Neuronal stem cell (in vitro differentiated cells): Measurements from ENCODE around the gene ZFYVE1.

Experiments used
- DNase-seq: peaks from one replicate; pipeline ENCODE4 v3.0.0-alpha.2; 2013; ENCODE audit warnings: low spot score
- H2AFZ ChIP-seq: one replicate; pipeline ENCODE4 v1.6.1; 2013; ENCODE audit warnings: mild to moderate bottlenecking, low read length, inconsistent platforms
- H2AK5ac ChIP-seq: 2 replicates; pipeline ENCODE4 v1.6.1; 2013; ENCODE audit warnings: low read depth, mild to moderate bottlenecking, inconsistent platforms, low read length, moderate library complexity, mixed read lengths
- H2BK120ac ChIP-seq: 2 replicates; pipeline ENCODE4 v1.6.1; 2013; ENCODE audit warnings: low read depth, mild to moderate bottlenecking, inconsistent platforms, low read length, moderate library complexity, mixed read lengths
- H2BK12ac ChIP-seq: one replicate; pipeline ENCODE4 v1.6.1; 2013; ENCODE audit warnings: low read length, inconsistent platforms
- H2BK15ac ChIP-seq: 2 replicates; pipeline ENCODE4 v1.6.1; 2013; ENCODE audit warnings: mild to moderate bottlenecking, low read length, inconsistent platforms, mixed read lengths
- H2BK5ac ChIP-seq: one replicate; pipeline ENCODE4 v1.6.1; 2013; ENCODE audit warnings: inconsistent platforms, mild to moderate bottlenecking, low read length, moderate library complexity
- H3K14ac ChIP-seq: one replicate; pipeline ENCODE4 v1.6.1; 2013; ENCODE audit warnings: low read length, inconsistent platforms
- H3K18ac ChIP-seq: 2 replicates; pipeline ENCODE4 v1.6.1; 2013; ENCODE audit warnings: low read length, inconsistent platforms
- H3K23ac ChIP-seq: 2 replicates; pipeline ENCODE4 v1.6.1; 2013; ENCODE audit warnings: low read depth, mild to moderate bottlenecking, mixed read lengths, low read length, inconsistent platforms; ENCODE audit not compliant: poor library complexity
- H3K27ac ChIP-seq: replicated peaks from 3 replicates; pipeline ENCODE4 v1.5.1; 2013; ENCODE audit warnings: low read length, inconsistent platforms
- H3K27me3 ChIP-seq, 3 experiments: 2 replicates each; pipeline ENCODE4 v1.6.1; 2013; ENCODE audit warnings: low read length in 3 of 3, mild to moderate bottlenecking in 2 of 3, inconsistent platforms in 1 of 3, low read depth in 1 of 3, mixed read lengths in 1 of 3, moderate library complexity in 1 of 3; ENCODE audit not compliant: control insufficient read depth in 3 of 3, insufficient read depth in 3 of 3
- H3K36me3 ChIP-seq, 2 donors: replicated peaks in 1 of 2; 2 replicates each; pipeline ENCODE4 v1.6.1; 2013; ENCODE audit warnings: low read length in 2 of 2; ENCODE audit not compliant: control insufficient read depth in 2 of 2, insufficient read depth in 2 of 2
- H3K4ac ChIP-seq: 2 replicates; pipeline ENCODE4 v1.6.1; 2013; ENCODE audit warnings: inconsistent platforms, mild to moderate bottlenecking, low read length, moderate library complexity
- H3K4me1 ChIP-seq, 2 donors: 1 replicate in 1 of 2; 2 replicates in 1 of 2; pipeline ENCODE4 v1.6.1; 2013; ENCODE audit warnings: low read length in 2 of 2, low read depth in 1 of 2; ENCODE audit not compliant: control insufficient read depth in 2 of 2, insufficient read depth in 1 of 2
- H3K4me2 ChIP-seq: one replicate; pipeline ENCODE4 v1.6.1; 2013; ENCODE audit warnings: mild to moderate bottlenecking, low read length, inconsistent platforms; ENCODE audit not compliant: insufficient read depth, poor library complexity, severe bottlenecking
- H3K4me3 ChIP-seq, 2 donors: 2 replicates each; pipeline ENCODE4 v1.5.1; 2013; ENCODE audit warnings: low read length in 2 of 2, mild to moderate bottlenecking in 2 of 2, inconsistent platforms in 1 of 2, moderate library complexity in 1 of 2
- H3K79me1 ChIP-seq: one replicate; pipeline ENCODE4 v1.6.1; 2013; ENCODE audit warnings: low read depth, mild to moderate bottlenecking, inconsistent platforms, low read length, moderate library complexity
- H3K9ac ChIP-seq: one replicate; pipeline ENCODE4 v1.6.1; 2013; ENCODE audit warnings: mild to moderate bottlenecking, low read depth, low read length, inconsistent platforms; ENCODE audit not compliant: poor library complexity
- H3K9me3 ChIP-seq, 2 donors: replicated peaks in 1 of 2; 2 replicates each; pipeline versions ENCODE3 to v1.6.1; 2013; ENCODE audit warnings: low read length in 2 of 2, mild to moderate bottlenecking in 2 of 2, inconsistent platforms in 1 of 2, low read depth in 1 of 2, mixed read lengths in 1 of 2, moderate library complexity in 1 of 2; ENCODE audit not compliant: control insufficient read depth in 2 of 2, insufficient read depth in 1 of 2
- H4K8ac ChIP-seq: one replicate; pipeline ENCODE4 v1.6.1; 2013; ENCODE audit warnings: low read depth, mild to moderate bottlenecking, inconsistent platforms, low read length, moderate library complexity
- H4K91ac ChIP-seq: one replicate; pipeline ENCODE4 v1.6.1; 2013; ENCODE audit warnings: low read length, low read depth, mild to moderate bottlenecking, inconsistent platforms; ENCODE audit not compliant: poor library complexity
- WGBS, 2 donors: extraction: QIAGEN DNeasy Blood & Tissue Kit; methylation state at CpG; one replicate each; pipeline ENCODE4 v1.1.7; 2013; ENCODE audit warnings: missing lambda C conversion rate in 2 of 2, mixed read lengths in 1 of 2; ENCODE audit not compliant: insufficient read length in 2 of 2, insufficient replicate concordance in 1 of 2; ENCODE audit errors: extremely low coverage in 2 of 2; 5-methylcytosine and 5-hydroxymethylcytosine counted together

The ZFYVE1 gene

GRCh38 chr14:72970058-72970630, 56.8 kb downstream of the ZFYVE1 start:
- no peaks in the 10 kb centered on the region for H3K27me3 ChIP-seq
- no peak overlapping the region for H3K23ac ChIP-seq

GRCh38 chr14:72968316-72968715, 58.6 kb downstream of the ZFYVE1 start:
- no peak overlapping the region for H3K4me3 ChIP-seq
- H3K4ac ChIP-seq, result no peak overlapping the region
- no peak overlapping the region for H3K18ac ChIP-seq
- H3K9ac ChIP-seq, result no peak overlapping the region
- H2BK15ac ChIP-seq, result no peak overlapping the region
- H3K4me2 ChIP-seq, result no peak overlapping the region
- no peak overlapping the region for H4K8ac ChIP-seq
- WGBS, 2 donors, result no CpG with 5 or more reads among the region's 5 CpGs
- peaks cover 13 to 35% of the 10 kb centered on the region in 2 donors for H3K36me3 ChIP-seq
- no peaks in the 10 kb centered on the region for H3K9me3 ChIP-seq
- H2BK12ac ChIP-seq, result no peak overlapping the region
- no peak for DNase-seq
- peaks cover 0 to 2% of the 10 kb centered on the region in 2 donors for H3K4me1 ChIP-seq
- no peak overlapping the region for H2AK5ac ChIP-seq
- H2BK5ac ChIP-seq, result no peak overlapping the region
- H3K27me3 ChIP-seq, result no peaks in the 10 kb centered on the region
- no peak overlapping the region for H2BK120ac ChIP-seq
- H3K23ac ChIP-seq, result no peak overlapping the region
- no peak overlapping the region for H3K14ac ChIP-seq
- no peak overlapping the region for H4K91ac ChIP-seq
- H2AFZ ChIP-seq, result no peak overlapping the region
- H3K79me1 ChIP-seq, result no peaks in the 10 kb centered on the region
- H3K27ac ChIP-seq, result no peak overlapping the region

More at GRCh38 chr14:72970058-72970630, 56.8 kb downstream of the ZFYVE1 start:
- H2AK5ac ChIP-seq, result no peak overlapping the region
- no peak overlapping the region for H2BK15ac ChIP-seq
- H2BK120ac ChIP-seq, result no peak overlapping the region
- no peak for DNase-seq
- no peak overlapping the region for H4K8ac ChIP-seq
- no peak overlapping the region for H3K27ac ChIP-seq
- no peak overlapping the region for H2AFZ ChIP-seq
- no CpG with 5 or more reads among the region's 17 CpGs for WGBS, 2 donors
- H4K91ac ChIP-seq, result no peak overlapping the region
- H2BK5ac ChIP-seq, result no peak overlapping the region
- H2BK12ac ChIP-seq, result no peak overlapping the region
- H3K79me1 ChIP-seq, result no peaks in the 10 kb centered on the region
- peak overlapping the region; percentile 67 for H3K14ac ChIP-seq
- peaks cover 18 to 53% of the 10 kb centered on the region in 2 donors for H3K36me3 ChIP-seq
- H3K4me3 ChIP-seq, result no peak overlapping the region
- peaks cover 0 to 2% of the 10 kb centered on the region in 2 donors for H3K4me1 ChIP-seq
- no peak overlapping the region for H3K9ac ChIP-seq
- H3K9me3 ChIP-seq, result no peaks in the 10 kb centered on the region
- no peak overlapping the region for H3K4me2 ChIP-seq
- H3K4ac ChIP-seq, result no peak overlapping the region
- no peak overlapping the region for H3K18ac ChIP-seq

- no peak overlapping the region for H3K27ac ChIP-seq
- H2BK15ac ChIP-seq, result no peak overlapping the region
- no peak overlapping the region for H4K8ac ChIP-seq
- no CpG with 5 or more reads among the region's 6 CpGs for WGBS, 2 donors
- H3K9me3 ChIP-seq, result no peaks in the 10 kb centered on the region
- H3K18ac ChIP-seq, result no peak overlapping the region
- no peaks in the 10 kb centered on the region for H3K27me3 ChIP-seq
- H2BK5ac ChIP-seq, result no peak overlapping the region
- H3K4me2 ChIP-seq, result no peak overlapping the region
- H2AFZ ChIP-seq, result no peak overlapping the region
- no peak overlapping the region for H3K4me3 ChIP-seq
- peaks cover 0 to 2% of the 10 kb centered on the region in 2 donors for H3K4me1 ChIP-seq
- H4K91ac ChIP-seq, result no peak overlapping the region
- no peak overlapping the region for H3K9ac ChIP-seq
- no peak overlapping the region for H3K23ac ChIP-seq
- H3K4ac ChIP-seq, result no peak overlapping the region
- H3K14ac ChIP-seq, result no peak overlapping the region
- H2AK5ac ChIP-seq, result no peak overlapping the region
- H3K36me3 ChIP-seq, result peaks cover 8 to 26% of the 10 kb centered on the region in 2 donors
- no peak overlapping the region for H2BK12ac ChIP-seq
- H2BK120ac ChIP-seq, result no peak overlapping the region
- no peaks in the 10 kb centered on the region for H3K79me1 ChIP-seq
- no peak for DNase-seq
These were observed 60.9 kb downstream of the ZFYVE1 start for GRCh38 chr14:72966038-72966437.

GRCh38 chr14:72965249-72965648, 61.7 kb downstream of the ZFYVE1 start:
- H3K27me3 ChIP-seq, result no peaks in the 10 kb centered on the region
- WGBS, 2 donors, result no CpG with 5 or more reads among the region's 6 CpGs

More at GRCh38 chr14:72965249-72965648, 61.7 kb downstream of the ZFYVE1 start:
- Histone ChIP-seq H2BK5ac (no peak overlapping the region), H3K9ac (no peak overlapping the region), H3K23ac (no peak overlapping the region), H2BK12ac (no peak overlapping the region), H3K4ac (no peak overlapping the region), H4K91ac (no peak overlapping the region), H3K14ac (no peak overlapping the region), H3K4me3 (no peak overlapping the region), H2BK120ac (no peak overlapping the region), H3K79me1 (no peaks in the 10 kb centered on the region), H2AK5ac (no peak overlapping the region), H4K8ac (no peak overlapping the region), H3K27ac (no peak overlapping the region), H3K4me2 (no peak overlapping the region), H2AFZ (no peak overlapping the region), H2BK15ac (no peak overlapping the region), H3K4me1 (peaks cover 0 to under 1% of the 10 kb centered on the region in 2 donors), H3K9me3 (no peaks in the 10 kb centered on the region), H3K18ac (no peak overlapping the region), H3K36me3 (peaks cover 5 to 18% of the 10 kb centered on the region in 2 donors)
- DNase-seq, result no peak
